Measurements from ENCODE around the gene SLC4A8.
A peak's percentile ranks its signal among the peaks of the same experiment; 100 is the strongest.

Gene SLC4A8

GRCh38 chr12:51424662-51425539, at the start of gene SLC4A8:
SLC4A8 (plus strand) TSS chr12:51424831; CDS start chr12:51424988, 157 bp downstream.
- peak; percentile 89 for ATAC-seq

GRCh38 chr12:51374856-51375255, 49.8 kb upstream of the SLC4A8 start:
- DNase-seq = no peak
- ATAC-seq = no peak

More at GRCh38 chr12:51424662-51425539, at the start of gene SLC4A8:
- DNase-seq = peak; percentile 87

- DNase-seq (no peak), ATAC-seq (no peak)
These were observed 47.3 kb upstream of the SLC4A8 start for GRCh38 chr12:51377099-51377984.

- no peak for DNase-seq
- ATAC-seq = no peak
These were observed 45.9 kb upstream of the SLC4A8 start for GRCh38 chr12:51378749-51379148.

- DNase-seq (no peak), ATAC-seq (no peak)
These were observed 45.1 kb upstream of the SLC4A8 start for GRCh38 chr12:51379571-51379970.

GRCh38 chr12:51381226-51382079, 43.2 kb upstream of the SLC4A8 start:
- ATAC-seq = no peak
- no peak for DNase-seq

- DNase-seq = no peak
- ATAC-seq = no peak
These were observed 42.5 kb upstream of the SLC4A8 start for GRCh38 chr12:51382173-51382572.

GRCh38 chr12:51383269-51383905, 41.2 kb upstream of the SLC4A8 start:
- peak; percentile 53 for ATAC-seq
- no peak for DNase-seq

- DNase-seq (no peak), ATAC-seq (no peak)
These were observed 38.3 kb upstream of the SLC4A8 start for GRCh38 chr12:51386351-51386750.

GRCh38 chr12:51388069-51388799, 36.4 kb upstream of the SLC4A8 start:
- ATAC-seq (no peak), DNase-seq (no peak)

GRCh38 chr12:51388846-51389245, 35.8 kb upstream of the SLC4A8 start:
- DNase-seq = no peak
- ATAC-seq = no peak

- peak; percentile 40 for DNase-seq
- ATAC-seq = peak; percentile 55
These were observed 35.2 kb upstream of the SLC4A8 start for GRCh38 chr12:51389302-51389999.

- no peak for ATAC-seq
- DNase-seq = no peak
These were observed 34.2 kb upstream of the SLC4A8 start for GRCh38 chr12:51390457-51390856.

- peak; percentile 6 for ATAC-seq
These were observed 33.7 kb upstream of the SLC4A8 start for GRCh38 chr12:51390891-51391282.

GRCh38 chr12:51391283-51392123, 33.1 kb upstream of the SLC4A8 start, which contains the start of gene GALNT6:
GALNT6 (minus strand) TSS chr12:51391406; CDS start chr12:51379781, 11,625 bp downstream.
- ATAC-seq (peak; percentile 48), DNase-seq (peak; percentile 80)

More at GRCh38 chr12:51390891-51391282, 33.7 kb upstream of the SLC4A8 start:
- DNase-seq = peak; percentile 52

- peak; percentile 44 for DNase-seq
- no peak for ATAC-seq
These were observed 31.9 kb upstream of the SLC4A8 start for GRCh38 chr12:51392556-51393237.

GRCh38 chr12:51393676-51394545, 30.7 kb upstream of the SLC4A8 start:
- peak; percentile 62 for DNase-seq
- peak; percentile 67 for ATAC-seq
